CD8-positive, alpha-beta memory T cell (primary cell): Measurements from ENCODE around the gene VAPB. TPM values are rescaled to one million over a fixed set of nuclear protein-coding genes. Genes with fewer than 3 reads are reported as not detected.

Source experiments
- CTCF ChIA-PET: fragments of 350-600 bp; sonication (Branson Sonifier 250); formaldehyde crosslinking; loops from one replicate; lab custom pipeline; 2021; ENCODE audit warnings: antibody characterized with exemption; lab: Charles Lee
- POLR2A ChIA-PET: fragments of 350-600 bp; sonication (Branson Sonifier 250); formaldehyde crosslinking; loops from one replicate; lab custom pipeline; 2021; ENCODE audit warnings: antibody characterized with exemption; lab: Charles Lee
- DNase-seq, 5 donors: peaks; one replicate each; pipeline versions ENCODE4 v3.0.0 to v3.0.0-alpha.2; 2020 to 2022; ENCODE audit warnings: mixed read lengths in 1 of 5
- H3K27ac ChIP-seq: one replicate; pipeline ENCODE4 v1.7.0; 2013; ENCODE audit warnings: low read depth, mild to moderate bottlenecking, low read length, moderate library complexity
- H3K27me3 ChIP-seq: 2 replicates; pipeline ENCODE4 v1.7.0; 2013; ENCODE audit warnings: low read length, mild to moderate bottlenecking; ENCODE audit not compliant: insufficient read depth, poor library complexity, severe bottlenecking
- H3K36me3 ChIP-seq: 2 replicates; pipeline ENCODE4 v1.7.0; 2013; ENCODE audit warnings: mild to moderate bottlenecking, low read length, moderate library complexity; ENCODE audit not compliant: insufficient read depth
- H3K4me1 ChIP-seq: 2 replicates; pipeline ENCODE4 v1.7.0; 2013; ENCODE audit warnings: mild to moderate bottlenecking, low read length, moderate library complexity; ENCODE audit not compliant: insufficient read depth
- H3K4me3 ChIP-seq: 2 replicates; pipeline ENCODE4 v1.7.0; 2013; ENCODE audit warnings: mild to moderate bottlenecking, low read length
- H3K9me3 ChIP-seq: 2 replicates; pipeline ENCODE4 v1.7.0; 2013; ENCODE audit warnings: mild to moderate bottlenecking, low read length
- H3K27ac Mint-ChIP-seq, 8 donors: one replicate each; pipeline ENCODE4 v1.8.0; 2020 to 2021; ENCODE audit warnings: mixed read lengths in 8 of 8, mild to moderate bottlenecking in 6 of 8, inconsistent platforms in 3 of 8, moderate library complexity in 3 of 8
- H3K27me3 Mint-ChIP-seq, 2 donors: one replicate each; pipeline ENCODE4 v1.8.0; 2020 to 2021; ENCODE audit warnings: mixed read lengths in 2 of 2, mild to moderate bottlenecking in 1 of 2, moderate library complexity in 1 of 2
- H3K36me3 Mint-ChIP-seq, 3 donors: one replicate each; pipeline ENCODE4 v1.8.0; 2020 to 2021; ENCODE audit warnings: mixed read lengths in 3 of 3, inconsistent platforms in 1 of 3, mild to moderate bottlenecking in 1 of 3
- H3K4me1 Mint-ChIP-seq, 3 donors: one replicate each; pipeline ENCODE4 v1.8.0; 2020 to 2021; ENCODE audit warnings: mixed read lengths in 3 of 3, inconsistent platforms in 1 of 3, mild to moderate bottlenecking in 1 of 3
- H3K4me3 Mint-ChIP-seq, 7 donors: one replicate each; pipeline ENCODE4 v1.8.0; 2020 to 2021; ENCODE audit warnings: mixed read lengths in 7 of 7, mild to moderate bottlenecking in 6 of 7, moderate library complexity in 4 of 7, inconsistent platforms in 2 of 7
- H3K9me3 Mint-ChIP-seq, 5 donors: one replicate each; pipeline ENCODE4 v1.8.0; 2020 to 2022; ENCODE audit warnings: mixed read lengths in 5 of 5, mild to moderate bottlenecking in 3 of 5, moderate library complexity in 2 of 5, inconsistent platforms in 1 of 5
- polyA plus RNA-seq: library from polyadenylated mRNA; unstranded; fragments of 300-500 nt; fragmentation: Illumina TruSeq; gene quantifications from one replicate; pipeline ENCODE4 v1.2.3, GENCODE V29; 2021
- total RNA-seq, 2 experiments: library from RNA; stranded (reverse); gene quantifications; one replicate each; pipeline ENCODE4 v1.2.3, GENCODE V29; 2021

VAPB gene
- total and polyA plus RNA-seq, 3 experiments from 2014 or later = 31.5 to 40.3 (median 36.6) TPM

DNA sequence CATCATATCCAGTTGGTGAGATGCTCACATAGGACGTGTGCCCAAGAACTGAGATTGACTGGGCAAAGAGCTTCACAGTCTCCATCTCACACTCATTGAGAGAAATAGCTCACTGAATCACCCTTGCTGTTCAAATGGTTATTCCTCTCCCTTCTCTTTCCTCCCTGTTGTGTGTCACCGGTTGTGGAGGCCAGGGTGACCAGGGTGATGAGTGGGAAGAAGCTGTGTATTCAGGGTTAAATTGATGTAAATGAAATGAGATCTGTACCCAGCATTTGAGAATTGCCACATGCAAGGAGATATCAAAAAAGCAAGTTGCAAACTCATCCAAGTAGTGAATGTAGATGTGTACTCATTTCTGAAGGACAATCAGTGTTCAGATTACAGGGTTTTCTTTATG lies 36.6 kb upstream of the VAPB start:
- H3K4me1 ChIP-seq = no peaks in the 10 kb centered on the region
- Mint-ChIP-seq H3K27ac (peak overlapping the region in 2 of 8 donors; percentile 52 to 79), H3K4me1 (no peaks in the 10 kb centered on the region), H3K36me3 (peaks cover 0 to 73% (median 21%) of the 10 kb centered on the region in 3 donors), H3K27me3 (no peaks in the 10 kb centered on the region), H3K4me3 (no peak overlapping the region), H3K9me3 (no peaks in the 10 kb centered on the region)
- no peaks in the 10 kb centered on the region for H3K9me3 ChIP-seq
- POLR2A ChIA-PET = no interaction called here
- H3K4me3 ChIP-seq = no peak overlapping the region
- H3K36me3 ChIP-seq = peaks cover 13% of the 10 kb centered on the region
- H3K27me3 ChIP-seq = no peaks in the 10 kb centered on the region
- no peak for DNase-seq
- CTCF ChIA-PET = interaction anchor here (1.6 kb wide), 1 partner anchor 13 kb away, joined by 3 read pairs; no protein-coding TSS in a partner anchor
- no peak overlapping the region for H3K27ac ChIP-seq

DNA sequence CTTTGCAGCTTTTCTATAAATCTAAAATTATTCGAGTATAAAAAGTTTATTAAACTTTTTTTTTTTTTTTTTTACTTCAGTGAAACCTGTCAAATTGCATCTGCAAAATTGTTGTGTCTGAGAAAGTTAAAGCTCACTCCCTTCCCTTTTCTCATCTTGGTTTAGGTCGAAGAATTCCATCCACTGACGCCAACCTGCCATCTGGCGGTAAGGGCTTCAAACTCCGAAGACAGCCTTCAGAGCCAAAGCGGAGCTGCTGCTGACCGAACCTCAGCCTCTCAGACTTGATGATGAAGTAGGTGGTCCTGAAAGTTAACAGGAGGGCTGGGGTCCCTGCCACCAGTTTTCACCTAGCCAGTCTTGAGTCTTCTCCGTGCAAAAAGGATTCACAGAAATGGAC lies 29.6 kb upstream of the VAPB start:
- no peak for DNase-seq

DNA sequence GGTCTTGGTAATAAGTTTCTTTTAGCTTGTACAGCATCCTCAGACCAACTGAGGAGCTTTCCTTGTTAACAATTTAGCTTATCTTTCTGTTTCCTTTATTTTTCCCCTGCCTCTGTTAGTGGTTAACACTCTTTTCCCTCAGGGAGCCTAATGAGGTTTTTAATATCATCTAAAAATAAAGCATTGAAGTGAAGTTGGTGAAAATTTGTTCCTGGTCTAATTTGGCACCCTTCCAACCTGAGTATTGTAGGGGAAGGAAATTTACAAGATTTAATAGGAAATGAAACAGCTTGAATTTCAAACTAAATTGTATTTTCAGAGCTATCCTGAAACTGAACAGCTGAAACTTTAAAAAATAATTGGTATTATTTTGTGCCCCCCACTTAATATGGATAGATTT lies 28.1 kb upstream of the VAPB start:
- H3K9me3 Mint-ChIP-seq = no peaks in the 10 kb centered on the region
- Histone ChIP-seq H3K4me1 (no peaks in the 10 kb centered on the region), H3K27me3 (no peaks in the 10 kb centered on the region), H3K9me3 (no peaks in the 10 kb centered on the region), H3K27ac (no peak overlapping the region), H3K36me3 (peaks cover 12% of the 10 kb centered on the region), H3K4me3 (no peak overlapping the region)
- DNase-seq = no peak
- no peak overlapping the region for H3K4me3 Mint-ChIP-seq
- H3K27me3 Mint-ChIP-seq = no peaks in the 10 kb centered on the region
- peaks cover 0 to 85% (median 30%) of the 10 kb centered on the region in 3 donors for H3K36me3 Mint-ChIP-seq
- ChIA-PET POLR2A (no interaction called here), CTCF (no interaction called here)
- no peaks in the 10 kb centered on the region for H3K4me1 Mint-ChIP-seq
- H3K27ac Mint-ChIP-seq = peak overlapping the region in 1 of 8 donors; percentile 26

More for the DNA sequence above, 29.6 kb upstream of the VAPB start:
- Mint-ChIP-seq H3K27ac (no peak overlapping the region), H3K27me3 (no peaks in the 10 kb centered on the region), H3K9me3 (no peaks in the 10 kb centered on the region), H3K4me3 (no peak overlapping the region), H3K4me1 (no peaks in the 10 kb centered on the region), H3K36me3 (peaks cover 0 to 90% (median 31%) of the 10 kb centered on the region in 3 donors)
- Histone ChIP-seq H3K36me3 (peaks cover 20% of the 10 kb centered on the region), H3K9me3 (no peaks in the 10 kb centered on the region), H3K4me3 (no peak overlapping the region), H3K27ac (no peak overlapping the region), H3K4me1 (no peaks in the 10 kb centered on the region), H3K27me3 (no peaks in the 10 kb centered on the region)
- POLR2A ChIA-PET = no interaction called here
- CTCF ChIA-PET = interaction anchor here (0.6 kb wide), 1 partner anchor 213 kb away, joined by 3 read pairs; no protein-coding TSS in a partner anchor

DNA sequence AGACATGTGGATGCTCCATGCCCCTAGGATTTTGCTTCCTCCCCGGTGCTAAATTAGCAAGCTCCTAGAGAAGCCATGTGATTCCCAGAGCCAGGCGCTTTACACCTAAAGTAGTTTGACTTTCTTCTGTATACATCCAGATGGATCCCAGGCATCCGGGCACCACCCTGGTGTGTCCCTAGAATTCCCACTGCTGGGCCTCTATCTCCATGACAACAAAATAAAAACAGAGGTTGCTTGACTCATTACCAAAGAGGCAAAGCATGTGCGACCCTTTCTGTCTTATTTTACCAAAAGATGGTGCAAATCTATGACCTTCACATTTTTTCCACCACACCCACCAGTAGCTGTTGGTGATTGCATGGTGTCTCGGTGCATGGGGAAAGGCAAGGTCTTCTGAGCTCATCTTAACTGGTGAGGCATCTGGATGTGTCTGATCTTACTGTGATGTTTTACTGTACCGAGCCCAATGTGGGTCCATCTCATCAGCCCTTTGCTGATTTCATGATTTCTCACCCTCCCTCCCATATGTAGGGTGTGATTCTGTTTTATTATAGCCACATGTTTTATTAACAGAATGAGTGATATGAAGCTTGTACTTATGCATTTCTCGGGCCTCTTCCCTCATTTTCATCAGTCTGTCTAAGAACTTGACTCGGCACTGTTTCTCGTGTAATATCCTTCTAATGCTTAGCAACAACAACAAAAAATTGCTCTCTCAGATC lies 27.4 kb upstream of the VAPB start:
- Histone ChIP-seq H3K27me3 (no peaks in the 10 kb centered on the region), H3K27ac (no peak overlapping the region), H3K36me3 (peaks cover 12% of the 10 kb centered on the region), H3K9me3 (no peaks in the 10 kb centered on the region), H3K4me1 (no peaks in the 10 kb centered on the region), H3K4me3 (no peak overlapping the region)
- CTCF ChIA-PET = no interaction called here
- H3K4me1 Mint-ChIP-seq = no peaks in the 10 kb centered on the region
- no peak for DNase-seq
- no peaks in the 10 kb centered on the region for H3K9me3 Mint-ChIP-seq
- no peak overlapping the region for H3K4me3 Mint-ChIP-seq
- POLR2A ChIA-PET = no interaction called here
- peak overlapping the region in 1 of 8 donors; percentile 54 for H3K27ac Mint-ChIP-seq
- peaks cover 0 to 87% (median 30%) of the 10 kb centered on the region in 3 donors for H3K36me3 Mint-ChIP-seq
- no peaks in the 10 kb centered on the region for H3K27me3 Mint-ChIP-seq

DNA sequence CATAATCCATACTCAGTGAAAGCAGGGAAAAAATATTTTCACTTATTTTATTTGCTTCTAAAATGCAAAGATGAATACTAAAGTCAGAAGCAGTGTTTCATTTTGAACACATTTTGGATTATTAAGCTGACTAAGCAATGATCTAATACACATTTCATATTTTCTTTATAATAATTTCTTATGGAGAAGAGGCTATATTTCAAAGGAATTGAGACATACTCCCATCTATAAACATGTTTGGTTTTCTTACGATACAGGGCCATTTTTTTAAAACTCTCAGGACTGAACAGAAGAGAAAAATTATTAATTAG lies 26.9 kb upstream of the VAPB start:
- H3K36me3 Mint-ChIP-seq = peaks cover 0 to 87% (median 28%) of the 10 kb centered on the region in 3 donors
- H3K27me3 Mint-ChIP-seq = no peaks in the 10 kb centered on the region
- no peak for DNase-seq
- peak overlapping the region in 1 of 8 donors; percentile 54 for H3K27ac Mint-ChIP-seq
- H3K27ac ChIP-seq = no peak overlapping the region
- no peaks in the 10 kb centered on the region for H3K4me1 ChIP-seq
- H3K4me3 Mint-ChIP-seq = no peak overlapping the region
- H3K4me3 ChIP-seq = no peak overlapping the region
- ChIA-PET CTCF (no interaction called here), POLR2A (no interaction called here)
- H3K9me3 ChIP-seq = no peaks in the 10 kb centered on the region
- H3K36me3 ChIP-seq = peaks cover 8% of the 10 kb centered on the region
- H3K9me3 Mint-ChIP-seq = no peaks in the 10 kb centered on the region
- H3K27me3 ChIP-seq = no peaks in the 10 kb centered on the region
- no peaks in the 10 kb centered on the region for H3K4me1 Mint-ChIP-seq

DNA sequence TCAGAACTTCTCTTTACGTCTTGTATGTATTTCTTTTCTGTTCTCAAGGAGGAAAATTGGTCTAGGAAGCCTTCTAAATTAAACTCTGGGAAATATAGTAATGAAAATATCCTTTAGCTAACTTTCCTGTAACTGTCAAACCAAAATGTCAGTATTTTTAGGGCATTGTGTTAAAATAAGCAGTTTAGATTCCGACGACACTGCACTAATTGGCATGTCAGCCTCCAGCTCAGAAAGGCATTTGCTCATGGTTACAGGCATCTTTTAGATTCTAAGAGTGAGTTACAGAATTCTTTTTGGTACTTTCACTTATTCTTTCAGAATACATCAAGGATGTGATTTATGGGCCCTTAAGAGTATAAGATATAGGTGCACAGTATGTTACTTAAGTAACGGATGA lies 26.1 kb upstream of the VAPB start:
- Histone ChIP-seq H3K27ac (no peak overlapping the region), H3K27me3 (no peaks in the 10 kb centered on the region), H3K4me1 (no peaks in the 10 kb centered on the region), H3K36me3 (peaks cover 7% of the 10 kb centered on the region), H3K9me3 (no peaks in the 10 kb centered on the region), H3K4me3 (no peak overlapping the region)
- Mint-ChIP-seq H3K27me3 (no peaks in the 10 kb centered on the region), H3K9me3 (no peaks in the 10 kb centered on the region), H3K36me3 (peaks cover 0 to 86% (median 23%) of the 10 kb centered on the region in 3 donors), H3K4me3 (no peak overlapping the region), H3K4me1 (no peaks in the 10 kb centered on the region), H3K27ac (no peak overlapping the region)
- ChIA-PET POLR2A (no interaction called here), CTCF (no interaction called here)
- DNase-seq = no peak

DNA sequence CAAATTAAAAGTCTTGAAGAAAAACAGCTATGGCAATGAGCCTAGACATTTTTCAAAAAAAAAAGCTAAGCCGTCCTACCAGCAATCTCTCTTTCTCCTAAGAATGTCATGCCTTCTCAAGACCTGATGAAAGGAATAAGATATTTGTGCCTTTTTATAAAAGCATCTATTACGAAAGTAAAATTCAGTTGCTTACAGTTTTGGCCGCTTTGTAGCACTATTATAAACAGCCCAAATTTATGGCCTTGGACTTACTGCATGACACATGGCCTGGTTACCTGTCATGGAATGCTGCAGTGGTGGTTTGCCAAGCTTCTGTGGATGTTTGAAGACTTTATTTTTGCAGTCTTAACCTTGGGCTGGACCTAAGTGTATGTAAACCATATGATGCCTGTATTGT lies 22.2 kb upstream of the VAPB start:
- no peaks in the 10 kb centered on the region for H3K36me3 ChIP-seq
- DNase-seq = no peak
- Mint-ChIP-seq H3K4me1 (no peaks in the 10 kb centered on the region), H3K4me3 (no peak overlapping the region), H3K27ac (no peak overlapping the region), H3K9me3 (no peaks in the 10 kb centered on the region), H3K36me3 (peaks cover 0 to 53% (median 9%) of the 10 kb centered on the region in 3 donors), H3K27me3 (no peaks in the 10 kb centered on the region)
- H3K4me1 ChIP-seq = no peaks in the 10 kb centered on the region
- H3K27me3 ChIP-seq = no peaks in the 10 kb centered on the region
- no peaks in the 10 kb centered on the region for H3K9me3 ChIP-seq
- ChIA-PET CTCF (no interaction called here), POLR2A (no interaction called here)
- no peak overlapping the region for H3K27ac ChIP-seq
- no peak overlapping the region for H3K4me3 ChIP-seq

DNA sequence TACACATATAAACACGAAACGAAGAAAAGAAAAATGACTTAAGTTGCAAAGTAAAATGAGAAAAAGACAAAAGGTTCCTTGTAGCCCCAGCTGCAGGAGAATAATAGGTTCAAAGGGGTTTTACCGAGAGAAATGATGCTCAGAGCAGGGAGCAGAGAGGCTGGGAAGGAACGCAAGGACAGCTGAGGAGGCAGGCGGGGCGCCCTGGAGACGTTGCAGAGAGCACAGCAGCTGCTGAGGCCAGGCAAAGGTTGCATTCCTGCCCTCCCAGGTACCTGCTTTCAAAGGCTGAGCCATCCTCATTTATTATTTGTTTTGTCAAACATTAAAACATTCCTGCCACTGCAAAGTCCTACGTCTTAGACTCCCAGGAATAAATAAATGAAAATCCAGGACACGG lies 16.2 kb upstream of the VAPB start:
- Histone ChIP-seq H3K36me3 (no peaks in the 10 kb centered on the region), H3K4me3 (no peak overlapping the region), H3K27ac (no peak overlapping the region), H3K9me3 (no peaks in the 10 kb centered on the region), H3K27me3 (peaks cover 4% of the 10 kb centered on the region), H3K4me1 (no peaks in the 10 kb centered on the region)
- no peaks in the 10 kb centered on the region for H3K4me1 Mint-ChIP-seq
- CTCF ChIA-PET = no interaction called here
- H3K27ac Mint-ChIP-seq = no peak overlapping the region
- no peak for DNase-seq
- H3K27me3 Mint-ChIP-seq = peaks cover 6 to 19% of the 10 kb centered on the region in 2 donors
- H3K4me3 Mint-ChIP-seq = no peak overlapping the region
- H3K9me3 Mint-ChIP-seq = no peaks in the 10 kb centered on the region
- H3K36me3 Mint-ChIP-seq = peaks cover 2 to 3% (median 3%) of the 10 kb centered on the region in 3 donors
- POLR2A ChIA-PET = no interaction called here
